GM23338 (cell line): ENCODE measurements around the gene OR4L1. TPM values are rescaled to one million over a fixed set of nuclear protein-coding genes. Genes with fewer than 3 reads are reported as not detected.

Source experiments
- ATAC-seq: fragments of 200-7000 bp; cut with Tn5 transposase; 3 replicates; pipeline ENCODE4 v1.9.1; 2020
- DNase-seq: peaks from one replicate; pipeline ENCODE4 v3.0.0-alpha.2; 2015; ENCODE audit warnings: low spot score
- H2AFZ ChIP-seq: fragments of 200-600 bp; sonication (generic); 2 replicates; pipeline ENCODE4 v1.8.0; 2016; ENCODE audit warnings: antibody characterized with exemption, mild to moderate bottlenecking, moderate library complexity
- H3F3A ChIP-seq: fragments of 200-600 bp; sonication (generic); replicated peaks from 2 replicates; pipeline ENCODE4 v1.8.0; 2017; ENCODE audit warnings: antibody characterized with exemption, mixed run types, low read depth
- H3K27ac ChIP-seq: fragments of 200-600 bp; sonication (generic); 2 replicates; pipeline ENCODE4 v1.6.1; 2016; ENCODE audit warnings: low read depth
- H3K27me3 ChIP-seq: fragments of 200-600 bp; sonication (generic); 2 replicates; pipeline ENCODE4 v1.8.0; 2016; ENCODE audit warnings: mild to moderate bottlenecking, mixed run types, moderate library complexity; ENCODE audit not compliant: insufficient read depth
- H3K36me3 ChIP-seq: fragments of 200-600 bp; sonication (generic); 2 replicates; pipeline ENCODE4 v1.8.0; 2016; ENCODE audit warnings: mild to moderate bottlenecking; ENCODE audit not compliant: insufficient read depth
- H3K4me1 ChIP-seq: fragments of 200-600 bp; sonication (generic); 2 replicates; pipeline ENCODE4 v1.8.0; 2016; ENCODE audit warnings: mild to moderate bottlenecking, moderate library complexity; ENCODE audit not compliant: insufficient read depth
- H3K4me2 ChIP-seq: fragments of 200-600 bp; sonication (generic); 2 replicates; pipeline ENCODE4 v1.7.1; 2017; ENCODE audit warnings: mixed run types
- H3K4me3 ChIP-seq: fragments of 200-600 bp; sonication (generic); 2 replicates; pipeline ENCODE4 v1.6.1; 2016; ENCODE audit warnings: mixed run types
- H3K79me2 ChIP-seq: fragments of 200-600 bp; sonication (generic); replicated peaks from 2 replicates; pipeline ENCODE4 v1.8.0; 2017; ENCODE audit warnings: mild to moderate bottlenecking; ENCODE audit not compliant: insufficient read depth
- H3K9me2 ChIP-seq: fragments of 200-600 bp; sonication (generic); 2 replicates; pipeline ENCODE4 v1.8.0; 2017; ENCODE audit not compliant: insufficient read depth
- H4K20me1 ChIP-seq: fragments of 200-600 bp; sonication (generic); replicated peaks from 2 replicates; pipeline ENCODE4 v1.8.0; 2017; ENCODE audit warnings: mild to moderate bottlenecking; ENCODE audit not compliant: insufficient read depth
- H3K27ac Mint-ChIP-seq: 2 replicates; pipeline ENCODE4 v1.8.0; 2020; ENCODE audit warnings: inconsistent platforms, mild to moderate bottlenecking, moderate library complexity, mixed read lengths
- H3K27me3 Mint-ChIP-seq: 3 replicates; pipeline ENCODE4 v1.8.0; 2022; ENCODE audit warnings: low read depth, mild to moderate bottlenecking, moderate library complexity, mixed read lengths, inconsistent platforms; ENCODE audit not compliant: insufficient read depth, poor library complexity
- H3K36me3 Mint-ChIP-seq: 3 replicates; pipeline ENCODE4 v1.8.0; 2021; ENCODE audit warnings: low read depth, mild to moderate bottlenecking, inconsistent platforms, moderate library complexity, mixed read lengths
- H3K4me1 Mint-ChIP-seq: 3 replicates; pipeline ENCODE4 v1.8.0; 2020; ENCODE audit warnings: mild to moderate bottlenecking, inconsistent platforms, mixed read lengths
- H3K4me3 Mint-ChIP-seq: 3 replicates; pipeline ENCODE4 v1.8.0; 2021; ENCODE audit warnings: moderate library complexity, mild to moderate bottlenecking, inconsistent platforms, mixed read lengths
- H3K9me3 Mint-ChIP-seq: 3 replicates; pipeline ENCODE4 v1.8.0; 2020; ENCODE audit warnings: moderate library complexity, mild to moderate bottlenecking, inconsistent platforms, mixed read lengths
- CREB1 ChIP-seq: fragments of 250-450 bp; sonication (Bioruptor Pico); IDR thresholded peaks from 2 replicates; pipeline ENCODE4 v1.5.0; 2020; ENCODE audit warnings: low read depth, mild to moderate bottlenecking, moderate library complexity
- CTCF ChIP-seq, 2 experiments: fragments of 200-600 bp in 1 of 2; sonication (generic) in 1 of 2; conservative IDR thresholded peaks; 2 replicates each; pipeline versions ENCODE4 v1.5.1 to v1.6.1; 2016 to 2017; ENCODE audit warnings: antibody characterized with exemption in 2 of 2, low read depth in 2 of 2, mild to moderate bottlenecking in 2 of 2, moderate library complexity in 1 of 2
- EZH2phosphoT487 ChIP-seq: fragments of 200-600 bp; sonication (generic); IDR thresholded peaks from one replicate; pipeline ENCODE4 v1.8.1; 2018; ENCODE audit warnings: antibody characterized with exemption; ENCODE audit not compliant: unreplicated experiment
- NANOG ChIP-seq: IDR thresholded peaks from 2 replicates; pipeline ENCODE4 v1.6.1; 2016; ENCODE audit warnings: antibody characterized with exemption, borderline replicate concordance
- POLR2AphosphoS5 ChIP-seq: IDR thresholded peaks from 2 replicates; pipeline ENCODE4 v1.6.1; 2016; ENCODE audit warnings: antibody characterized with exemption, low read depth
- ZNF331 ChIP-seq: fragments of 250-450 bp; sonication (Bioruptor Pico); IDR thresholded peaks from 2 replicates; pipeline ENCODE4 v1.5.0; 2020; ENCODE audit warnings: low read depth, mild to moderate bottlenecking, moderate library complexity
- ZNF462 ChIP-seq: fragments of 250-450 bp; sonication (Bioruptor Pico); IDR thresholded peaks from 2 replicates; pipeline ENCODE4 v1.5.0; 2020; ENCODE audit warnings: mild to moderate bottlenecking, moderate library complexity
- polyA plus RNA-seq: library from polyadenylated mRNA; unstranded; fragments of >200 nt; fragmentation: Nextera tagmentation; extraction: Ambion mirVana; gene quantifications from 2 replicates; pipeline ENCODE4 v1.2.1, GENCODE V29; 2016
- total RNA-seq: library from RNA; depleted of rRNA; stranded (reverse); fragments of >200 nt; shearing (Covaris generic); gene quantifications from 2 replicates; pipeline ENCODE4 v1.2.3, GENCODE V29; 2014
- TF ChIP-seq, protein P1 (sequence below): IDR thresholded peaks from 2 replicates; pipeline ENCODE4 v1.6.1; 2016; ENCODE audit warnings: antibody characterized with exemption
- TF ChIP-seq, protein P2 (sequence below): IDR thresholded peaks from one replicate; pipeline ENCODE4 v1.6.1; 2018; ENCODE audit warnings: antibody characterized with exemption; ENCODE audit not compliant: unreplicated experiment

OR4L1 gene
- total and polyA plus RNA-seq, 2 experiments from 2014 or later, result not detected

DNA sequence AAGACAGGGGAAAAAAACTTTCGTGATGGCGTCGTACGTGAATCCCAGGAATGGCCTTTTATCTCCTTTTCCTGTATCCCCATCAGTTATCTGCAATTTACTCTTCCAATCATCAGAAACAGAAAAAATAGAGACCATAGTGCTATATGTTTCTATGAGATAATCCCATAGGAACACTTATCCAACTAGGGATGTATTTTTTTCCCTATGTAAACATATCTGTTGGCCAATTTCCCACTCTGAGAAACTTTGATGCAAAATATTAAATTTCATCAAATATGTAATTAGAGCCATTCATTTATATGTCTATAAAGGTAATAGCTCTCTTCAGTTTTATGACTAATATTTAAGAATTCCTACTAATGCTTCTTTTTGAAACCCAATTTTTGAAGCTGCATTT lies 23.9 kb upstream of the OR4L1 start, which contains the start of gene OR4K13 (continued):
- TF ChIP-seq ZNF462, result no peak
- TF ChIP-seq, protein P1, sequence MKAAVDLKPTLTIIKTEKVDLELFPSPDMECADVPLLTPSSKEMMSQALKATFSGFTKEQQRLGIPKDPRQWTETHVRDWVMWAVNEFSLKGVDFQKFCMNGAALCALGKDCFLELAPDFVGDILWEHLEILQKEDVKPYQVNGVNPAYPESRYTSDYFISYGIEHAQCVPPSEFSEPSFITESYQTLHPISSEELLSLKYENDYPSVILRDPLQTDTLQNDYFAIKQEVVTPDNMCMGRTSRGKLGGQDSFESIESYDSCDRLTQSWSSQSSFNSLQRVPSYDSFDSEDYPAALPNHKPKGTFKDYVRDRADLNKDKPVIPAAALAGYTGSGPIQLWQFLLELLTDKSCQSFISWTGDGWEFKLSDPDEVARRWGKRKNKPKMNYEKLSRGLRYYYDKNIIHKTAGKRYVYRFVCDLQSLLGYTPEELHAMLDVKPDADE, result no peak
- no peak for TF ChIP-seq ZNF331 (CRISPR knock-in tag)
- TF ChIP-seq EZH2phosphoT487, result no peak
- TF ChIP-seq CTCF (conservative IDR thresholded peaks at IDR 0.05; ENCODE audit: low read depth in 2 of 2), result no peak
- no peak for TF ChIP-seq POLR2AphosphoS5

DNA sequence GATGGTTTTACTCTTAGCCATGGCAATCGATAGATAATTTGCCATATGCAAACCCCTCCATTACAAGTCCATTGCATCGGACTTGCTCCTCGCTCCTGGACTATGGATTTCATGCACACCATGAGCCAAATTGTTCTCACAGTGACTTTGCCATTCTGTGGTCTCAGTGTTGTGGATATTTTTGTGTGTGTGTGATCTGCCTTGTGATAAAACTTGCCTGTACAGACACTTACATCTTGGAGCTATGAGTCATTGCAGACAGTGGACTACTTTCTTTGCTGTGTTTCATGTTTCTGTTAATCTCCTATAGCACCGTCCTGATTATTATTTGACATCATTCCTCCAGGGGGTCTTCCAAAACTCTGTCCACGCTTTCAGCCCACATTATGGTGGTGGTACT lies 15.6 kb upstream of the OR4L1 start:
- Mint-ChIP-seq H3K9me3 (peaks cover 89% of the 10 kb centered on the region), H3K36me3 (peaks cover 12% of the 10 kb centered on the region; the same call in 2 of the 3 replicates), H3K4me1 (no peaks in the 10 kb centered on the region), H3K4me3 (no peak overlapping the region), H3K27ac (no peak overlapping the region), H3K27me3 (peaks cover 6% of the 10 kb centered on the region)
- H2AFZ ChIP-seq, result no peak overlapping the region
- H3K79me2 ChIP-seq, result no peaks in the 10 kb centered on the region
- ATAC-seq (no peak), DNase-seq (no peak)
- no peaks in the 10 kb centered on the region; the same call in 1 of the 2 replicates for H3K36me3 ChIP-seq
- no peaks in the 10 kb centered on the region for H3F3A ChIP-seq
- no peak overlapping the region for H3K4me3 ChIP-seq
- no peak overlapping the region for H3K27ac ChIP-seq
- no peak overlapping the region for H3K4me2 ChIP-seq
- no peaks in the 10 kb centered on the region for H3K9me2 ChIP-seq
- H3K4me1 ChIP-seq, result no peaks in the 10 kb centered on the region
- no peaks in the 10 kb centered on the region for H4K20me1 ChIP-seq
- H3K27me3 ChIP-seq, result no peaks in the 10 kb centered on the region
- TF ChIP-seq POLR2AphosphoS5, result no peak
- no peak for TF ChIP-seq CREB1
- TF ChIP-seq, protein P2, sequence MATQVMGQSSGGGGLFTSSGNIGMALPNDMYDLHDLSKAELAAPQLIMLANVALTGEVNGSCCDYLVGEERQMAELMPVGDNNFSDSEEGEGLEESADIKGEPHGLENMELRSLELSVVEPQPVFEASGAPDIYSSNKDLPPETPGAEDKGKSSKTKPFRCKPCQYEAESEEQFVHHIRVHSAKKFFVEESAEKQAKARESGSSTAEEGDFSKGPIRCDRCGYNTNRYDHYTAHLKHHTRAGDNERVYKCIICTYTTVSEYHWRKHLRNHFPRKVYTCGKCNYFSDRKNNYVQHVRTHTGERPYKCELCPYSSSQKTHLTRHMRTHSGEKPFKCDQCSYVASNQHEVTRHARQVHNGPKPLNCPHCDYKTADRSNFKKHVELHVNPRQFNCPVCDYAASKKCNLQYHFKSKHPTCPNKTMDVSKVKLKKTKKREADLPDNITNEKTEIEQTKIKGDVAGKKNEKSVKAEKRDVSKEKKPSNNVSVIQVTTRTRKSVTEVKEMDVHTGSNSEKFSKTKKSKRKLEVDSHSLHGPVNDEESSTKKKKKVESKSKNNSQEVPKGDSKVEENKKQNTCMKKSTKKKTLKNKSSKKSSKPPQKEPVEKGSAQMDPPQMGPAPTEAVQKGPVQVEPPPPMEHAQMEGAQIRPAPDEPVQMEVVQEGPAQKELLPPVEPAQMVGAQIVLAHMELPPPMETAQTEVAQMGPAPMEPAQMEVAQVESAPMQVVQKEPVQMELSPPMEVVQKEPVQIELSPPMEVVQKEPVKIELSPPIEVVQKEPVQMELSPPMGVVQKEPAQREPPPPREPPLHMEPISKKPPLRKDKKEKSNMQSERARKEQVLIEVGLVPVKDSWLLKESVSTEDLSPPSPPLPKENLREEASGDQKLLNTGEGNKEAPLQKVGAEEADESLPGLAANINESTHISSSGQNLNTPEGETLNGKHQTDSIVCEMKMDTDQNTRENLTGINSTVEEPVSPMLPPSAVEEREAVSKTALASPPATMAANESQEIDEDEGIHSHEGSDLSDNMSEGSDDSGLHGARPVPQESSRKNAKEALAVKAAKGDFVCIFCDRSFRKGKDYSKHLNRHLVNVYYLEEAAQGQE, result no peak
- TF ChIP-seq CTCF (conservative IDR thresholded peaks at IDR 0.05; ENCODE audit: low read depth in 2 of 2), result no peak
- no peak for TF ChIP-seq NANOG
